Measurements from ENCODE around the gene PTPRG.

DNA sequence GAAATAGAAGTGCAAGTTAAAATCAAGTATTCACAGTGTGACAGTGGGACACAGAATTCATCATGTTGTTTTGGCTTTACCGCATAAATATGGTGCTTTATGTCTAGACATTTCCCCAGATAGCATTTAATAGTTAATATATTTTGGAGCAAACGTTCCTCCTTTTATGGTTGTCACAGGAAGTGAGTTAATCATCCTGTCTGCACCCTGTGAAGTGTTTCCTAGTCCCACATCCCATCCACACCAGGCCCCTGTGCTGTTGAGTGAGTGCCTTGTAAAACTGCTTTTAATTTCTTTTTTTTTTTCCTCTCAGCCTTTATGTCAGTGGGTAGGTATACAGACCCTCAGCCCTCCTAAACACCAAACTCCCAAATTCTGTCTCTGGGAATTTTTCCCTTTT is 418.3 kb downstream of the PTPRG start:
- TF ChIP-seq, protein P1, sequence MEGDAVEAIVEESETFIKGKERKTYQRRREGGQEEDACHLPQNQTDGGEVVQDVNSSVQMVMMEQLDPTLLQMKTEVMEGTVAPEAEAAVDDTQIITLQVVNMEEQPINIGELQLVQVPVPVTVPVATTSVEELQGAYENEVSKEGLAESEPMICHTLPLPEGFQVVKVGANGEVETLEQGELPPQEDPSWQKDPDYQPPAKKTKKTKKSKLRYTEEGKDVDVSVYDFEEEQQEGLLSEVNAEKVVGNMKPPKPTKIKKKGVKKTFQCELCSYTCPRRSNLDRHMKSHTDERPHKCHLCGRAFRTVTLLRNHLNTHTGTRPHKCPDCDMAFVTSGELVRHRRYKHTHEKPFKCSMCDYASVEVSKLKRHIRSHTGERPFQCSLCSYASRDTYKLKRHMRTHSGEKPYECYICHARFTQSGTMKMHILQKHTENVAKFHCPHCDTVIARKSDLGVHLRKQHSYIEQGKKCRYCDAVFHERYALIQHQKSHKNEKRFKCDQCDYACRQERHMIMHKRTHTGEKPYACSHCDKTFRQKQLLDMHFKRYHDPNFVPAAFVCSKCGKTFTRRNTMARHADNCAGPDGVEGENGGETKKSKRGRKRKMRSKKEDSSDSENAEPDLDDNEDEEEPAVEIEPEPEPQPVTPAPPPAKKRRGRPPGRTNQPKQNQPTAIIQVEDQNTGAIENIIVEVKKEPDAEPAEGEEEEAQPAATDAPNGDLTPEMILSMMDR (IDR thresholded peaks at IDR 0.05; ENCODE audit: low read depth, low read length, missing input control): no peak
- TF ChIP-seq RAD21 (IDR thresholded peaks at IDR 0.05) (no peak), REST (IDR thresholded peaks at IDR 0.05) (no peak), TAF1 (conservative IDR thresholded peaks at IDR 0.05) (no peak), FOXA1 (IDR thresholded peaks at IDR 0.05) (no peak), JUND (IDR thresholded peaks at IDR 0.05) (no peak), EGR1 (IDR thresholded peaks at IDR 0.05; ENCODE audit: low read depth in 2 of 2) (no peak), GABPA (IDR thresholded peaks at IDR 0.05 in 1 of 2, conservative IDR thresholded peaks at IDR 0.05 in 1 of 2) (no peak), SP1 (IDR thresholded peaks at IDR 0.05) (no peak)

All from liver (tissue), 3 donors.